Kidney glomerular epithelial cell (primary cell): ENCODE measurements around the gene GRAP2.
"Not testable (repeated sequence)": the region's sequence is repeated elsewhere in the genome, so short reads cannot be mapped to it uniquely, and the experiment has no call there.

Experiments used
- DNase-seq: peaks from one replicate; lab custom pipeline; 2025; lab: John Stamatoyannopoulos, UW

GRAP2 gene

DNA sequence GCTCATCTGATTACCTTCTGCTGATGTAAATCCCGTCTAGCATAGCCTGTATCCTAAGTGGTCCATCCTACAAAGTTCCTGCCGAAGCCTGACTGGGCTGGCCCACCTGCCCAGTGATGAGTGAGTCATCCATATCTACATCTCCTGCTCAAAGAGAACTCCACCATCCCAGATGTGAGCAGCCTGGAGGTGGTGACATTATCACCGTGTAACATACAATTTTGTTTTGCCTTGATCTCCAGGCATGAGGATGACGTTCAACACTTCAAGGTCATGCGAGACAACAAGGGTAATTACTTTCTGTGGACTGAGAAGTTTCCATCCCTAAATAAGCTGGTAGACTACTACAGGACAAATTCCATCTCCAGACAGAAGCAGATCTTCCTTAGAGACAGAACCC, 64.9 kb downstream of the GRAP2 start:
- no peak for DNase-seq

DNA sequence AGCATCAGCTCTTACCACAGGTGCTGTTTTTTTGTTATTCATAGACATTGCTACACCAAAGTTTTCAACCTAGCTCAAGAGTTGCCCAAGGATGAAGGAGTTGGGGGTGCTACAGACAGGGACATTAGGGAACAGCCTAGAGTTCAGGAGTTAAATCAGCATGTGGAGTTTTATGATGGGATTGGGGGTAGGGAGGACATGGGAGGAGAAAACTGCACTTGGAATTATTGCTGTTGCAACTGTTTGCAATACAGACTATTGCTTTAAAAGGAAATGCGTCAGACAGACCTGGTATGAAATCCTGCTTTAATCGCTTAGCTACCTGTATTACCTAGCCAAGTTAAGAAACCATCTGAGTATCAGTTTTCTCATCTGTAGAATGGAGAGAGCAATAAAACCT, 65.6 kb downstream of the GRAP2 start:
- no peak for DNase-seq

DNA sequence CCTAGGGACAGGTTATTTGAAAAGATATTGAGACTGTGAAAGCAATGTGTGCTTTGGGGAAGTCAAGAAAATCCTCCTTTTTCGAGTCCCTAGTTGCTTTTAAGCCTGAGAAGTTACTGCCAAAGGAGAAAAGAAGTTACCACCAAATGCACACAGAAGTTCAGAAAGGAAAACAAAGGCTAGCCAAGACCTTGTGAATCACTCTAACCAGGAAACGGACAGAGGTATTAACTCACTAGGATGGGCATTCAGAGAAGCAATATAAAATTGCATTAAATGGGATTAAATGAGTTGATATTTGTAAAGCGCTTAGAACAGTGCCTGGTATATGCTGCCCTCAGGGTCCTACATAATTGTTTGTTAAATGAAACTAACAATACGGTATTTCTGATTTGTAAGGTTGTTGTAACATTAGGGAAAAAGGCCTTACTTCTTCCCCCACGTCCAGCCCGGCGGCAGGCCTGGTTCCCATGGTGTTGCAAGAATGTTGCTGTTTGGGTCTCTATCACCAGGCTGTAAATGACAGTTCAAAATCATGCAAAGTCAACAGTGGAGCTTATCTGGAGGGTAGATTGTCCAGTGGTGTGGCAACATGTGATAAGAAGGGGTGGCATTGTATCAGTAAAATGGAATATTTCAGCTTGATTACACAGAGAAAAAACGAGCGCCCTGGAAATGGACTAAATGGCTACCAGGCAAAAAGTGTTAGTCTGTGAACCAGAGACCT, 66.4 kb downstream of the GRAP2 start:
- peak; percentile 18 for DNase-seq

DNA sequence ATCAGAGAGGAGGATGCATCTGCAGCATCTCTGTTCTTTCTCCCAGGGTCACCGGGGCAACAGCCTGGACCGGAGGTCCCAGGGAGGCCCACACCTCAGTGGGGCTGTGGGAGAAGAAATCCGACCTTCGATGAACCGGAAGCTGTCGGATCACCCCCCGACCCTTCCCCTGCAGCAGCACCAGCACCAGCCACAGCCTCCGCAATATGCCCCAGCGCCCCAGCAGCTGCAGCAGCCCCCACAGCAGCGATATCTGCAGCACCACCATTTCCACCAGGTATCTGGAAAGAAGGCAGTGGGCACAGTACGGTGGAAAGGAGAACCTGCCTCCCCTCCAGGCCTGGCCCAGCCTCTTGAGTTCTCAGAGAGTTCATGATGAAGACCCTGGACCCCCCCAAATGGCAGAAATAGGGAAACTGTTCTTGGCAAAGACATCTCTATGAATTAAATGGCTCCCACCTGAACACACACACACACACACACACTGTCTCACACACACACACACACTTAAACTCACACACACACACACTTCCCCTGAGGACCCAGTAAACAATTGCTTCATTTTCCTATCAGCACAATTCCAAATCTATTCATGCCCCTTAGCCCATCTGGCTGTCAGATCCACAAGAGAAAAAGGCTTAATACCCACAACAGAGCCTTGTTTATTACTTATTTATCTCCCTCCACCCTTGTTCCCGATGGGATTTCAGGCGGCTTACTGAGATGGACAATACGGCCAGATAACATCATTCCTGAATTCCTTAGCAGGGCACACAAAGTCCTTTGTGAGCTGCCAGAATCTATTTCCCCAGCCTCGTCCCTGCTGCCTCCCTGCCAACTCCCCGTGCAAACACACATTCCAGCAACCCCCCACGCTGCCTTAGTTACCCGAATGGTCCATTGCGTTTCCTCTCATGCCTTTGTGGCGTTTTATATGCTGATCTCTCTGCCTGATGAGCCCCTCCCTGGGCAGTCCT, 67.4 kb downstream of the GRAP2 start:
- no peak for DNase-seq

DNA sequence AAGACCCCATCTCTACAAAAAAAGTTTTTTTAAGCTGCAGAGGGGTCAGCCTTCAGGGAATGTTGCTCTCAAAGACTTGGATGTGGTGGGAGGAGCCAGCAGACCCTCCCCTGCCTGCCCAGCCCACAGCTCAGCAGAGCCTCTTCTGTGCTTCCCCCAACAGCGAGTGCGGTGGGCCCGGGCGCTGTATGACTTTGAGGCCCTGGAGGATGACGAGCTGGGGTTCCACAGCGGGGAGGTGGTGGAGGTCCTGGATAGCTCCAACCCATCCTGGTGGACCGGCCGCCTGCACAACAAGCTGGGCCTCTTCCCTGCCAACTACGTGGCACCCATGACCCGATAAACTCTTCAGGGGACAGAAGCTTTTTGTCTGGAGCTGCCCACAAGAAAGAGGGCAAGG, 69.9 kb downstream of the GRAP2 start:
- DNase-seq: no peak

DNA sequence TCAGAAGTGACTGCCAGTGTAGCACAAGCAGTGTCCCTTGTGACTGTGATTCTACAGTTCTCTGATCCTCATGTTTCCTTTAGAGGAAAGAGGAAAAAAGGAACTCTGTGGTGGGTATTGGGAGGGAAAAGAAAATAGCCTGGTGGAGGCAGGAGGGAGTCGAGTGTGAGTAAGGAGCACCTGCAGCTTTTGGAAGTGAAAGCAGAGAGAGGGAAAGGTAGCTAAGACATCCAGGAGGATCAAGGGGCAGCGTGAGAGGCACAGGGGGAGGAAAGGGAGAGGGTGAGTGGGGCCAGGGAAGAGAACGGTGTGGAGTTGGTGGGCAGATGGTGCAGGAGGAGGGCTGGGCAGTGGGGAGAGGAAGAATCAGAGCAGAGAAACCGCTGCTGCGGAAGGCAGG, 71.8 kb downstream of the GRAP2 start:
- no peak for DNase-seq

DNA sequence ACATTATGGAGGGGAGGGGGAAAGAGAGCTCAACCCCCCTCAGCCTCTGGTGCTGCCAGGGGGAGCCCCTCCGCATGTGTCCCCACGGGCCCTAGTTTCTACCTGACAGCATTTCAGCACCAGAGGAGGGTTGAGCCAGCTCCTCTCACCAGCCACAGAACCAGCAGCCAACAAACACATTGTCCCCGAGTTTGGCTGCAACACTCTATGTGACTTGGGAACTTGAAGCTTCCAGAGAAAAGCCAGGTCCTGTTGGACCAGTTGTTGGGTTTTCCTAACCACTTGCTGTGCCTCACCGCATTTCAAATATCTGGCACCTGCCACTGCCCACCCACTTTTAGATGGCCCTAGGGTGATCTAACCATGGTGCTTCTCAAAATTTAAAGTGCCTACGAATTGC, 72.8 kb downstream of the GRAP2 start:
- no peak for DNase-seq

DNA sequence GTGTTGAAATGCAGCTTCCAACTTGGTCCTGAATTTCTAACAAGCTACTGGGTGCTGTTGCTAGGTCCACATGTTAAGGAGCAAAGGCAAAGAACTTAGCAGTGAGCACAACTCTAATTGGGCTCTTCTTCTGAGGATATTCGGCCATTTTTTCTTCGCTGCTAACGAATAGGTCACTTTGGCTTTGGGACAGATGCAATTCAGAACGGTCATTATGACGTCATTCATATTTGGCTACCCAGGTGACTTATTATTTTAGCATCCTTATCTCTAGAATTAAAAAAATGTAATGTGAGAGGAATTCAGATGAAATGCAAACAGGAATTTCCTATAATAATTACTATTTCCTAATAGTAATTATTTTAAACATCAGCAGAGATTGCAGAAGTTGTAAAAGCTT, 73.2 kb downstream of the GRAP2 start:
- no peak for DNase-seq

DNA sequence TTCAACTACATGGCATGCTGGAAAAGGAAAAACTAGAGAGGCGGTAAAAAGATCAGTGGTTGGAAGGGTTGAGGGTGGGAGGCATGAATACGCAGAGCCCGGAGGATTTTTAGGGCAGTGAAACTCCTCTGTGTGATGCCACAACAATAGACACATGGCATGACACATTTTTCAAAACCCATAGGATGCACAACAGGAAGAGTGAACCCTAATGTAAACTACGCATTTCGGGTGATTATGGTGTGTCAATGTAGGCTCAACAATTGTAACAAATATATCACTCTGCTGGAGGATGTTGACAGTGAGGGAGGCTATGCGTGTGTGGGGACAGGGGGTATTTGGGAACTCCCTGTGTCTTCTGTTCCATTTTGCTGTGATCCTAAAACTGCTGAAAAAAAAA, 78.2 kb downstream of the GRAP2 start:
- DNase-seq: no peak

DNA sequence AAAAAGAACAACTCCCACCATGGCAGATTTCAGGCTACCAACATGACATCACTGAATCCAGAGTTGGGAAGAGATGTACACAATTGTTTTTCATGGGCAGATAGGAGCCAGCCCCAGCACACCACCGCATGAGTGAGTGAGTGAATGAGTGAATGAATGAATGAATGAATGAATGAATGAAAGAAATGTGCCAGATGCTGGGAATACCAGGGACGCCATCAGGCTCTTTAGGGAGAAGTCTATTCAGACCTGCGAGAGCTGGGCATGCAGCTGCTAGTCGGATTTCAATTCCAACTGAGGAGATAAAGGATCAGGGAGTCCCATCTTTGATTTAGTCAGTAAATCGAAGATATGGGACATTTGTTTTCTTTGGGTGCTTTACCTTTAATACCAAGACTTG, 78.6 kb downstream of the GRAP2 start:
- no peak for DNase-seq

DNA sequence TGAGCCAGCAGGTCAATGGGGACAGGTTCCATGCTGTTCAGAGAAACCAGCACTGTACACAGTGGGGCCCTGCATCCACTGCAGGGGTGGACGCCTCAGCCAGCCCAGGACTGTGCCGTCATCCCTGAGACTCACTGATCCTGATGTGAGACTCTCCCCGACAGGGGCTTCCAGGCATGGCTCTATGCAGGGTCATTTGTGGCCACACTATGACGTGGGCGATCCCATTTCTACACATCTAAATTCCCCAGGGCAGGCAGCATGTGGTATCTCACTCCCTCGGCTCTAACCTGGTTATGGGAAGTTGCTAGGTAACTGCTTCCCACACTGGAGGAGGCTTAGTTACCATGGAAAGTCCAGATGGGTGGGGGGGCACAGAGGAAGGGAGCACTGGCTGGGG, 79.7 kb downstream of the GRAP2 start:
- no peak for DNase-seq

DNA sequence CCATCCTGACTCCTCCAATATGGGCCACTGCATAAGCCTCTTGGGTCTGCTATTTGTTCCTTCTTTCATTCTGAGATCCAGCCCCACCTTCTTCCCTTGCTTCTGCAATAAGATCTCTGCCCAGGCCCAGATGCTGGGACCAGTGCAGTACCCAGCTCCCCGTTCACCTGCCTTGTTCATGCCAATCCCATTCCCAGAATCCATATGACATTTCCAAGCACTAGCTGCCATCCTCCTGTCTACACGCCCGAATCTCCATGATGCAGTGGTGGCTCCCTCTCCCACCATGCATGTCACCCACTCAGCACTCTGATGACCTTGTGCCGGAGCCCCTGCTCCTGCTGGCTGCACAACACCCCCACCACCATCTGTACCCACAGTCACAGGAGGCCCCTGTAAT, 82.5 kb downstream of the GRAP2 start:
- no peak for DNase-seq

DNA sequence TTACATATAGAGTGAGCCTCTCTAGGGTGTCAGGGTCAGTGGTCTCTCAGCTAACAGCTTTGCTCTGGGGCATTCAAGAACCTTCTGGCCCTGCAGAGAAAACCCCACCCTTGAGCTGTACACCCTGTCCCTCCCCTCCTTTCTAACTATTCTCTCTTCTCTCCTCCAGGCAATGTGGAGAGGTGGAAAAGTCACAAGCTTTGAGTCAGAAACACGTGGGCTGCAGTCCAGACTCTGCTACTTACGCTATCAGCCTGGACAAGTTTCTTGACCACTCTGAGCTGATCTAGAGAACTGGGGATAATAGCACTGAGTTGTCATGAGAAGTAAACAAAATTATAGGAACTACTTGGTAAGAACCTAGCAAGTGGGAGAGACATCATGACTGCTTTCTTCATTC, 83.1 kb downstream of the GRAP2 start:
- DNase-seq: no peak

DNA sequence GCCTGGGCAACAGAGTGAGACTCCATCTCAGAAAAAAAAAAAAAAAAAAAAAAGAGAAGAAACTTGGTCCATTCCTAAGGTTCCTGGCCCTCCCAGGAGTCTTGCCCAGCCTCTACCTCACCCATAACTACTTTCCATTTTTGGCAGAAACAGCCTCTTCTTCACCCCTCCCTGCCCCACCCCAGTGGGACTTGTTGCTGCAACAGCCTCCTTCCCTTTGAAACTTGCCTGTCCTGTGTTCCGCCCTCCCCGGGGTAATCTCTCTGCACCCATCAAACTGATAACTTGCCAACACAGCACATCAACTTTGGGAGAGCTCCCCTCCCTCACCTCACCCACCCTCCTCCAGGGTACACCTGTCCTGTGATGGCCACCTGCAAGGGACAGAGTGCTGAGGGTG, 83.9 kb downstream of the GRAP2 start:
- no peak for DNase-seq

DNA sequence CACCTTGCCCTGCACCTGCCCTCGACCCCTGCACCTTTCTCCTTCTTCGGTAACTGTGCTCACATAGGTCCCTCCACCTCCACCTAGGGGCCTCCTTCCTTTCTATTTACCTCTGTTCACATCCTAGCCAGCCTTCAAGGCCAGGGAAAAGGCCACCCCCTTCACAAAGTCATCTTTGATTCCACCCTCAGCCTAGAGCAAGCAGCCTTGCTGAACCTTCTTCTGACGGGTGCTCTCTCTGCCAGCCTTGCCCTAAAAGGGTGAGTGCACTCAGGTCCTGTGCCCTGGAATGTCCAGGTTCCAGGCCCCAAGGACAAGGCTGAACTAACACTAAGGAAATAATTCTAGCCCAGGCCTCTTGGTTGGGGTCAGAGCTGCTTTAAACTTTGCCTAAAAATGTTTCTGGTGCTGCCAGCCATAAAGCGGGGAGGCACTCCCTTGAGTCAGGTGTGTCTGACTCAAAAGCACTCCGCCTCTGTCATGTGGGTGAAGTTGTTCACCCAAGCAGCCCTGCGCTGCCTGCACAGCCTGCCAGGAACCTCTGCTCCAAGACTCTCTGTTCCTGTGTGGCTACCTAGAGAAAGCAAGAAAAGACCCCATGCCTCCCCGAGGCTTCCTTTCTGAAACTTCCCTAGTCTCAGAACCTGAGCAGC, 84.6 kb downstream of the GRAP2 start:
- no peak for DNase-seq

DNA sequence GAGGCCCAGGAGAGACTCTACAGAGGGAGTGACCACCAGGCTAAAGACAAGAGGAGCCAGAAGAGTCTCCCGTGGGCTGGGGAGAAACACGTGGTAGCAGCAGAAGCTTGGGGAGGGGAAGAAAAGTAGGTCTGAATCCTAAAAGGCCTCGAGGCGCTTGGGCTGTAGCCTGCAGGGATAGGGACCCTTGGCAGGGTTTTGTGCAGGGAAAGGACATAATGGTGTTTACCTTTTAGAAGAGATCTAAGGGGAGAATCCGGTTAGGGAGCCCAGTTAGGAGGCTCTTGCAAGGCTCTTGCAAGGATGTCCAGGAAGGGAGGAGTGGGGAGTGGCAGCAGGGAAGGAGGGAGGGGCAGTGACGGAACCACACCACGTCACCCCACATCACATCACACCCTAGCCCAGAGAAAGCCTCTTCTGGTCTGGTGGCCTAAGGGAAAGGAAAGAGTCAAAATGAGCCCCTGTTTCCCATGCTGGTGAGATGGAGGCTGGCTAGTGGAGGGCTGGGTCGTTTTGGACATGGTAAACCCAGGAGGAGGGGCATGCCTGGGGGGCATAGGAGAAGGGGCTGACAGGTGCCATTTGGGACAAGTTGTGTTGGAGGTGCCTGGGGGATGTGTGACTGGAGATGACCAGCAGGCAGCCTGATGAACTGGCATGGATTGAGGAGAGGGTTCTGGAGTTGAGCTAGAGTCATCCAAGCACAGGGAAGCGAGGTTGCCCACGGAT, 87.7 kb downstream of the GRAP2 start:
- DNase-seq: no peak

DNA sequence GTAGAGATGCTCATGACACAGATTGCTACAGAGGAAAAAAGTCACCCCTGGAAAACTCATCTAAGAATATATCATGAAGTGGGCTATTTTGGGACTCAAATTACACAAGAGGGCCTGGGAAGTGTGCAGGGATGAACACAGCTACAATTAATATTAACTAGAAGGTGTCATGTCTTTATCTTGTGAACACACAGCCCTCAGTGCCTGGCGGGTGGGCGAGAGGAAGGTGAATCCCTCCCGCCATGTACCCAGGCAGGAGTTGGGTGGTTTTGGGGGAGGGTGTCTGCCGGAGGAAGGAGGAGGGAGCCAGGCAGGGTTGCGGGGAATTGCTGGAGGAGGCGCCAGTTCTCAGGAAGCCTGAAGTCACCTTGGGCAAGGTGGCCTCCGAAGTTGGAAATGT, 88.7 kb downstream of the GRAP2 start:
- DNase-seq: no peak

DNA sequence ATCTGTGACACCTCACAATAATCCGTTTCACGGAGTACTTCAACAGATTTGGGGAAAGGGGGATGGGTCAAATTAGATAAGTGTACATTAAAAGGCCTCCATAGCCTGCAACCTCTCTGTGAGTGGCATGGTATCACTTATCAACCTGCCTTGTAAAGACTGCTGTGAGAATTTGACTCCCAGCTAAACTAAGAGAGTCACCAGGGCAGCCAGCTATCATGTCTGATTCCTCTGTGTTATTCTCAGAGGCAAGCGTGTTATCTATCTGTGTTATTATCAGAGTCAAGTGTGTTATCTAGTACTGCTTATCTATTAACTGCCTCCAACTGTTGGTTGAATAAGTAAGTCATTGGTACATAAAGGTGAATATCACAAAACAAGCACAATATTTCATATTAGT, 89.8 kb downstream of the GRAP2 start:
- DNase-seq: no peak

DNA sequence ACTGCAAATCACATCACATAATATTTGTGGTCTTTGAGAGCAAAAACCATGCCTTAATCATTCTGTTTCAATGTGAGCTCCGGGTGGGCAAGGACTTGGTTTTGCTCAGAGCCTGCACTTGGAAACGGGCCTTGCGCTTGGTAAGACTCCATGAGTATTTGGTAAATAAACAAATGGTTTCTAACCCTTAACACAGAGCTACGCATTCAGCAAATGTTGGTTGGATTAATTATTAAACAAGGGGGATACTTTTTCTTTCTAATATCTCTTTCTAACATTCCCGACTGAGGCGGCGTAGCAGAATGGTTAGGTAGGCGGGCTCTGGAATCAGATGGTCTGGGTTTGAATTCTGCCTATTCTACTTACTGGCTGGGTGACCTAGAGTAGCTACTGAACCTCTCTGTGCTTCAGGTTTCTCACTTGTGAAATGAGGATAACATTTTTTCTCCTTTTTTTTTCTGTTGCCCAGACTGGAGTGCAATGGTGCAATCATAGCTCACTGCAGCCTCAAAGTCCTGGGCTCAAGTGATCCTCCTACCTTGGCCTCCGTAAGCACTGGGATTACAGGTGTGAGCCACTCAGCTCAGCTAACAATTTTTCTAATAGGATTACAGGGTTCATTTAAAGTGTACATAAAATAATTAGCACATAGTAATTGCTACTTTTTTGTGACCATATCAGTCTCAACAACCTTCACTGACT, 90.4 kb downstream of the GRAP2 start:
- DNase-seq: no peak

DNA sequence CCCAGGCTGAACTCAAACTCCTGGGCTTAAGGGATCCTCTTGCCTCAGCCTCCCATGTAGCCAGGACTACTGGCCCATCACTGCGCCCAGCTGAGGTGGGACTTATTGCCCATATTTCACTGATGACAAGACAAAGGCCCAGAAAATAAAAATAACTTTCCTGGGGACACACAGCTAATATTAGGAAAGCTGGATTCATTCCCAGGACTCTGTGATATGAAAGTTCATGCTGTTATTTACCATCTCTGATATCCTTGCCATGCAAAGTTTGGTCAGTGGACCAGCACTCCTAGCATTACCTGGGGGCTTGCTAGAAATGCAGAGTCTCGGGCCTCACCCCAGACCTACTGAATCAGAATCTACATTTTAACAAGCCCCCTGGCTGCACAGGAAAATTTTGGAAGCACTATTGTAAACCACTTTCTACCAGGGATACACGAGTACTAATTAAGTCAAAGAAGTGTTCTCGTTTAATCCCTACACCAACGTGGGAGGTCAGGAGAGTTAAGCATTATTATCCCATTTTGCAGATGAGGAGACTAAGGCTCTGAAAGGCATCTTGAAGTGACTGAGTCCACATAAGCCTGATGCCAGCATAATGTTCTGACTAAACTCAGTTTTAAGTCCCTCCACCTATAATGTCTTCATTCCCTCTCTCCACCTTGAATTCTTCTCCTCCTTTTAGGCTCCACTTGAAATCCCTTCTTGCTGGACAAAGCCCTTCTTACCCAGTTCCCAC, 91.4 kb downstream of the GRAP2 start:
- DNase-seq: no peak

DNA sequence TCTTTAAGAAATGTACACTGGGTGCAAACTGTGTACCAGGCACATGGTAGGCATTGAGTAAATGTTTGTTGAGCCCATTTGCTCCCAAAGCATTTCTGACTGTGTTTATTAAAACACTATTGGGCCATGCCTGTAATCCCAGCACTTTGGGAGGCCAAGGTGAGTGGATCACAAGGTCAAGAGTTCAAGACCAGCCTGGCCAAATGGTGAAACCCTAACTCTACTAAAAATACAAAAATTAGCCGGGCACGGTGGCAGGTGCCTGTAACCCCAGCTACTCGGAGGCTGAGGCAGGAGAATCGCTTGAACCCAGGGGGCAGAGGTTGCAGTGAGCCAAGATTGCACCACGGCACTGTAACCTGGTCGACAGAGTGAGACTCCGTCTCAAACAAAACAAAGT, 92.0 kb downstream of the GRAP2 start:
- DNase-seq: not testable (repeated sequence)
